ENCODE measurements around the gene STK11IP.

The STK11IP gene

GRCh38 chr2:219638217-219638947 is 40.7 kb downstream of the STK11IP start:
- Histone ChIP-seq H3K27ac (ENCODE audit: low read length) (no peak overlapping the region), H3K9me2 (replicated peaks; ENCODE audit: insufficient read depth, low read length) (no peaks in the 10 kb centered on the region), H3K9me3 (replicated peaks; ENCODE audit: insufficient read depth, low read length) (no peaks in the 10 kb centered on the region), H3K4me3 (ENCODE audit: low read length) (no peak overlapping the region), H3K36me3 (replicated peaks; ENCODE audit: insufficient read depth, low read length) (no peaks in the 10 kb centered on the region), H3K4me2 (ENCODE audit: low read depth, low read length) (no peak overlapping the region), H3K79me2 (ENCODE audit: low read length) (no peaks in the 10 kb centered on the region), H3F3A (ENCODE audit: insufficient read depth, low read length) (no peaks in the 10 kb centered on the region), H3K9ac (ENCODE audit: low read length) (no peak overlapping the region), H2AFZ (ENCODE audit: low read length) (no peak overlapping the region), H4K20me1 (ENCODE audit: insufficient read depth, low read length) (no peaks in the 10 kb centered on the region), H3K4me1 (ENCODE audit: low read length) (no peaks in the 10 kb centered on the region; the same call in 1 of the 2 replicates), H3K27me3 (replicated peaks; ENCODE audit: insufficient read depth, low read length) (peaks cover 80% of the 10 kb centered on the region)
- DNase-seq = no peak
- no peak for TF ChIP-seq CTCF (IDR thresholded peaks at IDR 0.05; ENCODE audit: low read length)
- TF ChIP-seq EZH2 (optimal IDR thresholded peaks at IDR 0.05; ENCODE audit: low read depth, low read length) = no peak
- TF ChIP-seq EZH2phosphoT487 (IDR thresholded peaks at IDR 0.05; ENCODE audit: low read length) = no peak

- Histone ChIP-seq H3K9me3 (replicated peaks; ENCODE audit: insufficient read depth, low read length) (no peaks in the 10 kb centered on the region), H3K4me2 (ENCODE audit: low read depth, low read length) (no peak overlapping the region), H3K36me3 (replicated peaks; ENCODE audit: insufficient read depth, low read length) (no peaks in the 10 kb centered on the region), H3K9ac (ENCODE audit: low read length) (no peak overlapping the region), H3K27ac (ENCODE audit: low read length) (no peak overlapping the region), H3K4me1 (ENCODE audit: low read length) (no peaks in the 10 kb centered on the region; the same call in 1 of the 2 replicates), H3K79me2 (ENCODE audit: low read length) (no peaks in the 10 kb centered on the region), H3K9me2 (replicated peaks; ENCODE audit: insufficient read depth, low read length) (no peaks in the 10 kb centered on the region), H3F3A (ENCODE audit: insufficient read depth, low read length) (no peaks in the 10 kb centered on the region), H4K20me1 (ENCODE audit: insufficient read depth, low read length) (no peaks in the 10 kb centered on the region), H2AFZ (ENCODE audit: low read length) (no peak overlapping the region), H3K27me3 (replicated peaks; ENCODE audit: insufficient read depth, low read length) (peaks cover 72% of the 10 kb centered on the region), H3K4me3 (ENCODE audit: low read length) (no peak overlapping the region)
- no peak for TF ChIP-seq CTCF (IDR thresholded peaks at IDR 0.05; ENCODE audit: low read length)
- TF ChIP-seq EZH2 (optimal IDR thresholded peaks at IDR 0.05; ENCODE audit: low read depth, low read length) = no peak
- no peak for TF ChIP-seq EZH2phosphoT487 (IDR thresholded peaks at IDR 0.05; ENCODE audit: low read length)
- no peak for DNase-seq
Observed at GRCh38 chr2:219638948-219639755, 41.5 kb downstream of the STK11IP start.

GRCh38 chr2:219641390-219642068 is 43.9 kb downstream of the STK11IP start:
- no peak for TF ChIP-seq EZH2 (optimal IDR thresholded peaks at IDR 0.05; ENCODE audit: low read depth, low read length)
- TF ChIP-seq CTCF (IDR thresholded peaks at IDR 0.05; ENCODE audit: low read length) = no peak
- TF ChIP-seq EZH2phosphoT487 (IDR thresholded peaks at IDR 0.05; ENCODE audit: low read length) = no peak
- Histone ChIP-seq H3K27ac (ENCODE audit: low read length) (no peak overlapping the region), H3F3A (ENCODE audit: insufficient read depth, low read length) (no peaks in the 10 kb centered on the region), H3K4me1 (ENCODE audit: low read length) (no peaks in the 10 kb centered on the region; the same call in 1 of the 2 replicates), H2AFZ (ENCODE audit: low read length) (no peak overlapping the region), H3K36me3 (replicated peaks; ENCODE audit: insufficient read depth, low read length) (no peaks in the 10 kb centered on the region), H3K9me3 (replicated peaks; ENCODE audit: insufficient read depth, low read length) (no peaks in the 10 kb centered on the region), H3K27me3 (replicated peaks; ENCODE audit: insufficient read depth, low read length) (peaks cover 48% of the 10 kb centered on the region), H3K4me2 (ENCODE audit: low read depth, low read length) (no peak overlapping the region), H3K9ac (ENCODE audit: low read length) (no peak overlapping the region), H3K79me2 (ENCODE audit: low read length) (no peaks in the 10 kb centered on the region), H3K9me2 (replicated peaks; ENCODE audit: insufficient read depth, low read length) (no peaks in the 10 kb centered on the region), H3K4me3 (ENCODE audit: low read length) (no peak overlapping the region), H4K20me1 (ENCODE audit: insufficient read depth, low read length) (no peaks in the 10 kb centered on the region)
- no peak for DNase-seq
